Measurements from ENCODE around the gene POLRMT.

DNA sequence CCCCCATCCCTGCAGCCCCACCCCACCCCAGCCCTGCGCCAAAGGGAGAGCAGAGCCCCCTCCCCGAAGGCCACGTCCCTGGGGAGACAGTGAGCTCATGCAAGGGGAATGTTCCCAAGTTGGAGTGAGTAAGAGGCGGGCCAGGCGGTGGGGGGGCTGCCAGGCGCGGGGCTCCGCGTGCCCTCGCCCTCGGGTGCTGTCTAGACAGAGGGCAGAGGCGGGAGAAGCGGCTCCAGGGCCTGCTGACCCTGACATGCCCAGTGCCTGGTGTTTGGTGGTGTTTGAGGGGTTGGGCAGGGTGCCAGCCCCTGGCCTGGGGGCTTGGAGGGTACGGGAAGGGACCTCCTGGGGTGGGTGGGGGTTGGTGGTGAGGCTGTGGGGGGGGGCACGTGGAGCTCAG lies 43.9 kb upstream of the POLRMT start:
- TF ChIP-seq, protein P1, sequence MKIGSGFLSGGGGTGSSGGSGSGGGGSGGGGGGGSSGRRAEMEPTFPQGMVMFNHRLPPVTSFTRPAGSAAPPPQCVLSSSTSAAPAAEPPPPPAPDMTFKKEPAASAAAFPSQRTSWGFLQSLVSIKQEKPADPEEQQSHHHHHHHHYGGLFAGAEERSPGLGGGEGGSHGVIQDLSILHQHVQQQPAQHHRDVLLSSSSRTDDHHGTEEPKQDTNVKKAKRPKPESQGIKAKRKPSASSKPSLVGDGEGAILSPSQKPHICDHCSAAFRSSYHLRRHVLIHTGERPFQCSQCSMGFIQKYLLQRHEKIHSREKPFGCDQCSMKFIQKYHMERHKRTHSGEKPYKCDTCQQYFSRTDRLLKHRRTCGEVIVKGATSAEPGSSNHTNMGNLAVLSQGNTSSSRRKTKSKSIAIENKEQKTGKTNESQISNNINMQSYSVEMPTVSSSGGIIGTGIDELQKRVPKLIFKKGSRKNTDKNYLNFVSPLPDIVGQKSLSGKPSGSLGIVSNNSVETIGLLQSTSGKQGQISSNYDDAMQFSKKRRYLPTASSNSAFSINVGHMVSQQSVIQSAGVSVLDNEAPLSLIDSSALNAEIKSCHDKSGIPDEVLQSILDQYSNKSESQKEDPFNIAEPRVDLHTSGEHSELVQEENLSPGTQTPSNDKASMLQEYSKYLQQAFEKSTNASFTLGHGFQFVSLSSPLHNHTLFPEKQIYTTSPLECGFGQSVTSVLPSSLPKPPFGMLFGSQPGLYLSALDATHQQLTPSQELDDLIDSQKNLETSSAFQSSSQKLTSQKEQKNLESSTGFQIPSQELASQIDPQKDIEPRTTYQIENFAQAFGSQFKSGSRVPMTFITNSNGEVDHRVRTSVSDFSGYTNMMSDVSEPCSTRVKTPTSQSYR (CRISPR knock-in tag; IDR thresholded peaks at IDR 0.05), result no peak
- TF ChIP-seq NR2C2 (CRISPR knock-in tag; IDR thresholded peaks at IDR 0.05) (no peak), IRF2 (CRISPR knock-in tag; IDR thresholded peaks at IDR 0.05; ENCODE audit: borderline replicate concordance, low read depth) (no peak), CTCF (IDR thresholded peaks at IDR 0.05) (no peak), ATF1 (CRISPR knock-in tag; IDR thresholded peaks at IDR 0.05) (no peak), ATF3 (CRISPR knock-in tag; conservative IDR thresholded peaks at IDR 0.05) (no peak), TEAD4 (CRISPR knock-in tag; IDR thresholded peaks at IDR 0.05) (no peak), FOXP4 (CRISPR knock-in tag; IDR thresholded peaks at IDR 0.05) (no peak)
- TF ChIP-seq, protein P2, sequence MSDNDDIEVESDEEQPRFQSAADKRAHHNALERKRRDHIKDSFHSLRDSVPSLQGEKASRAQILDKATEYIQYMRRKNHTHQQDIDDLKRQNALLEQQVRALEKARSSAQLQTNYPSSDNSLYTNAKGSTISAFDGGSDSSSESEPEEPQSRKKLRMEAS (CRISPR knock-in tag; IDR thresholded peaks at IDR 0.05), result no peak
